CD4-positive, alpha-beta T cell treated with Interleukin-2 at 100 ng/mL for 4 hours (primary cell): ENCODE results near the gene ELOVL5.
"Not testable (repeated sequence)": the region's sequence is repeated elsewhere in the genome, so short reads cannot be mapped to it uniquely, and the experiment has no call there.

Experiments
- DNase-seq: peaks from one replicate; pipeline ENCODE4 v3.0.0-alpha.2; 2020; ENCODE audit warnings: low spot score

The ELOVL5 gene

DNA sequence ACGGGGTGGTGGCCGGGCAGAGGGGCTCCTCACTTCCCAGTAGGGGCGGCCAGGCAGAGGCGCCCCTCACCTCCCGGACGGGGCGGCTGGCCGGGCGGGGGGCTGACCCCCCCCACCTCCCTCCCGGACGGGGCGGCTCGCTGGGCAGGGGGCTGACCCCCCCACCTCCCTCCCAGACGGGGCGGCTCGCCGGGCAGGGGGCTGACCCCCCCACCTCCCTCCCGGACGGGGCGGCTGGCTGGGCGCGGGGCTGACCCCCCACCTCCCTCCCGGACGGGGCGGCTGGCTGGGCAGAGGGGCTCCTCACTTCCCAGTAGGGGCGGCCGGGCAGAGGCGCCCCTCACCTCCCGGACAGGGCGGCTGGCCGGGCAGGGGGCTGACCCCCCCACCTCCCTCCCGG, 43.8 kb downstream of the ELOVL5 start:
- DNase-seq, result not testable (repeated sequence)

DNA sequence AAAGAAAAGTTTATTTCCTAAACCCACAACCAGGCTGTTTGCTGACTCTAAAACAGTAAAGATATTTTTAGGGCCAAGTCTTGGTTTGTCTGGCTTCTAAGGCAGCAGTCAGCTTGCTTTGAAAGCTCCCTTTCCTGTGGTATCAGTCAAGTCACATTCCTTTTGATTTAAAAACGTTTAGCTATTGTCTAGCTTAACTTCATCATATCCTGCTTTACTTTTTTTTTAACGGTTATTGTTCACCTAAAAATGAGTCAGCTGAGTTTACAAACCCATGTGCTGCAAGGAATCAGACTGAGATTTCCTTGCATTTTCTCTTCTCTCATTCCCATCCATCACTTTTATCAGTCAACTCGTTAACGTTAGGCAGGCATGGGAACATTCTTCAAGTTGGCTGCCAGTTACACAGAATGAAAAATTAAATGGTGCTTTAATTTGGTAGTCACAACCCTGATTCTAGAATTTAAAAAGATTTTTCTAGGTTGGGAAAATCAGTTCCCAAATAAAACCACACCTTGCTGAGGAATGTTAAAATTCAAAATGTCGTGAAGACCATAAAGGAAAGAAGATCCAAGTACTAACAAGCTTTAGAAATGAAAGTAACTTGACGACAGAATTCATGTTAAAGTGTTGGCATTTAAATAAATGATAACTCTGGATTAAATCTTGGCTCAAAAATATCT, 45.9 kb downstream of the ELOVL5 start:
- DNase-seq, result peak; percentile 69

DNA sequence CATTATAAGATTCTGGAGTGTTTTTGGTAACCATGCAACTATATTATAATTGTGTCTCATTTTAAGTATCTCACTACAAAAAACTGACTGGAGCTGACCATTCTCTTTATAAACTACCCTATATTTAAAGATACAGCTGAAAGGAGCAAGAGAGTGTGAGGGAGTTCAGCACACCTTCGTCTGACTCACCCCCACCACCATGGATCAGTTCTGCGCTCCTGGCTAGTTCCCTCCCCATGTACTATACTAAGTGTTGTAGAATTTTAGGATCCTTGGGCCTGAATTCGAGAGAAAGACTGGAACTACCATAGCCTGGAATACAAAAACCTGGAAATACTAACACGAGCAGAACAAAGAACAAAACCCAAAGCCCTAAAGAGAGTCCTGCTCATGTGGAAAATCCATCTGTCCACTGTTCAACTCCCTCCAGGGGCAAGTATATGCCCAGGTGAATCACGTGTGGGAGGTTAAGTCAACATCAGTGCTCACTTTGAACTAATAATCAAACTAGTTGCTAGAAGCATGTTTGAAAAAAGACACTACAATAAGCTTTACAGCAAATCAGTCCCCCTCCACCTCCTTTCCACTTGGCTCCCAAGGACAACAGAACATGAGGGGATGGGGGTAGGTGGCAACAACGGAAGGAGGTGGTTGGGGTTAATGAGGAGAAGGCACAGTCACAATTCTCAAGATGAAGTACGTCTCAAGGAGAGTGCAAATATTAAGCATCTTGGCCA, 46.8 kb downstream of the ELOVL5 start:
- DNase-seq, result no peak

DNA sequence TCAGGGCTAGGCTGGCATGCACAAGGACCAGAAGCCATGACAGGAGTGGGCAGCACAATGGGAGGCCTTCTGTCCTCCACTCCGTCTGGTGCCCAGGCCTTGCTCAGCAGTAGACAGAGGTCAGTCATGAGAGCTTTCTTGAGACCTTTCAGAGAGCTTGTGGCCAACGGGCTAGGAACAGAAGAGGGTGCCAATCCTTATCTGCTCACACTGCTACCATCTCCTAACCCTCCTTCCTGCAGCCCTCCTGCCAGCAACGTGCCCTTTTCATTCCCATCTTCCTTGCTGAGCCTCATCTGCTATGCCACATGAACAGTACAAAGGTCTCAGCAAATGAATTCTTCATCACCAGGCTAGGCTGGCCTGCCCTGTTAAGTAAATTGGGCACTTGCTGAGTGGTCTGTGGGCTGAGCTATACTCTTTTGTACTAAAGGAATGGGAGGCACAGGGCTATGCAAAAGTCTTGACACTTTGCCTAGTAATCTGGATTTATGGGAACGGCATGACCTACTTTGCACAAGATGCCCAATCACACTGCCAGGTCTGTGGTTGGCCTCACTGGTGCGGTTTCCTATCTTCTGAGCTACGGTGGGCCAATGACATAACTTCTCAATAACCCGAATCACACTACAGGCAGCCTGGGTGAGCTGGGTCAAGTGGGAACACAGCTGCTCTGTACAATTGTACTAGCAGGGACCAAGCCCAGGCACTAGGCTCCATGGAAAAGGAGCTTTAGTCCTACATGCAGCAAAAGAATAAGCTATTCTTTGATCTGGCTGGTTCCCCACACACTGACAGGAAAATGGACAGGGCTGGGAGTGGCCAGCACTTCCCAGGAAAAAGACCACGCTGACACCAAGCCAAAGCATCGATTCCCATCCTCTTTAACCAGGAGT, 47.8 kb downstream of the ELOVL5 start:
- peak; percentile 43 for DNase-seq

DNA sequence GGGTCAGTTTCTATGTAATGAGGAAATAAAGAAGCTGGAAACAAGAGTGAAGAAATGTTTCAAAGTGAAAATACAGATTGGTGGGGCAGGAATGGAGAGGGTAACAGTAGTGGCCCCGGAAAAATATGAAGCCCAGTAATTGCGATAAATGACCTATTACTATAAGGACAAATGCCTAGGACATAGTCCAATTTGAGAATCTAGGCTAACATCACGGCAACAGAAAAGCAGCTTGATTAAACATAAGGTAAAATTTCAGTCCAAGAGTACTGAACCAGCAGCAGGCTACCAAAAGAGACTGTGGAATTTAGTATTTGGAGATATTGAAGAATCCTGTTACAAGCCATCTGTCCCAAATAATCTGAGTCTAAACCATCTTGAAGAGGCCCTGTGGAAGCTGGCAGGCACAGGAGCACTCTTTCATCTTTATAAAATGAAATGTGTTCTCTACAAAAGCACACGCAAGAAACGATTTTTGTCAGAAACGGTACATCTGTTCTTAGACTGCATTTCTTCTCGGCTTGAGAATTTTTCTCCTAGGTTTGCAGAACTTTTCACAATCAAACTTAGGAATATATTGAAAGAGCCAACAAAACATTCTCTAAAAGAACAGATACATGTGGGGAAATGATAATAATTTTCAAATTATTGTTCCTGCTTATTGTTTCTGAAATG, 49.3 kb downstream of the ELOVL5 start:
- DNase-seq, result no peak

DNA sequence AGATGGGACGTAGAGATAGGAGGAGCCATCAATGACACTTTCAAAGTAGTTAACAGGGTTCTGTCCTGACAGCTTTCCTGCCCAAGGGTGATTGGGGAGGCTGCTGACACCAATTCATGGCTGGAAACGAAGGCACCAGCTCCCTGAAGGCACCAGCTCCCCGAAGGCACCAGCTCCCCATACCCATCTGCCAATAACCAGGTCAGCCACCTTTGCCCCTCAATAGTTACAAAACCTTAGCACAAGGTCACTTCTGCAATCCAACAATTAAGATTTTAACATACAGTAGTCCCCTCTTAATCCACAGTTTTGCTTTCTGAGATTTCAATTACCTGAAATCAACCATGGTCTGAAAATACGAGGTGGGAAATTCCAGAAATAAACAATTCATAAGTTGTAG, 51.7 kb downstream of the ELOVL5 start:
- DNase-seq, result no peak

DNA sequence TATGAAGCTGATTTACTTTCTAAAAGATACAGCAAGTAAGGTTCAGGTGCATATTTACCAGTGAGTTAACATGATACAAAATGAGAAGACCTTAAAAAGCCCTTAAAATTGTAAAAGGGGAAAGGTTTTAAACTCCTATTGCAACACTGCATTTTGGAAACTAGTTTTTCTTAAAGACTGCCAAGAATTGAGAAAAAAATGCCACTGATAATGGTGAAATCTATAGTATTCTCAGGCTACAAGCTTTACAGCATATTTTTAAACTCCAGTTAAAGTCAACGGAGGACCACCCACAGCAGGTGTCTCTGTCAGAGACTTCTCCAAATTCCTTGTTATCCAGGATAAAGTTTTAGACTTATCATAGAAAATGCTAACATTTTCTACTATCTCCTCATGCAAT, 53.6 kb downstream of the ELOVL5 start:
- no peak for DNase-seq

DNA sequence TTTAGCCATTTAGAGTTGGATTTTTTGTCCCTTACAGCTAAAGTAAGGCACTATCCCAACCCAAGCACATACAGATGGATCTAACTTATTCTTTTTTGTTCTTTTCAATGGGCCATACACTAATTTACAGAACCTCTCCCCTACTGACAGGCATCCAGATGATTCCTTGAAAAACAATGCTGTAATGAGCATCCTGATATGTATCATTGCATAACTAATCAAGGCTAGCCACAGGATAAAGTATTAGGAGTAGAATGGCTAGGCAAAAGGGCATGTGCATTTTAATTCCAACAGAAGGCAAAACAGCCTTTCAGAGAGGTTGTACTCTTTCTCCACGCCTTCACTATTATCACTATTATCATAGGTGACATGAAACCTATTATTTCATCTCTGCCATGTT, 54.1 kb downstream of the ELOVL5 start:
- DNase-seq, result no peak

DNA sequence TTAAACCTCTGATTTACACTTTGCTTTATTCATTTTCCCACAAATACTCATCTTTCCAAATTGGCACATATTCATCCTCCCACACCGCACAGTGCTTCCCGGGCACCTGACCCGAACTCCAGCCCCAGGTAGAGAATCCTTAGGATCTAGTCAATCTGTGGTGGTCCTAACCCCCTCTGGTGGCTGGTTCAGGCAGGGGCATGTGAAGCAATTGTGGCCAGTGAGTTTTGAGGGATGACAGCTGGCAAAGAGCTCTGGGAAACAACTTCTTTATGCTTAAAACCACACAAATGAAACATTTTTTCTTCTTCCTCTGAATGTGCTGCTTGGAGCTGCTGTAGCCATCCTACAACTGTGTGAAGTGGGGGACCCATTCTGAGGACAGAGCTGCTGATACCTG, 54.7 kb downstream of the ELOVL5 start:
- no peak for DNase-seq

DNA sequence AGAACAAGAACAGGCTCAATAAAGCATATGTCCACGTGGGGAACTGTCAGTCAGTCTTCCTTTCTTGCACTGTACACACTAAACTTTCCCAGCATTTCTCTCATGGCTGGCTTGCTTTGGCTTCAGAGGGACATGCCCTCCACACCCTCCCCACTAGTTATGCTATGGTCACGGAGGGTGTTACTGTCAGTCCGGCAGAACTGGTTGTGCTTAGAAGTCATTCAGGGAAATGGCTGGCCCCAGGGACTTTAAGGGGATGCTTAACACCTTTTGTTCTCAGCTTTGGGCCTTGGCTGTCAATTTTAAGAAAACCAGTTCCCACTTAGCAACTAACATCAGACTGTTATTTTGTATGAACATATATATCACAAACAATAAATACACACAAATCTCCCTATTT, 55.1 kb downstream of the ELOVL5 start:
- DNase-seq, result no peak

DNA sequence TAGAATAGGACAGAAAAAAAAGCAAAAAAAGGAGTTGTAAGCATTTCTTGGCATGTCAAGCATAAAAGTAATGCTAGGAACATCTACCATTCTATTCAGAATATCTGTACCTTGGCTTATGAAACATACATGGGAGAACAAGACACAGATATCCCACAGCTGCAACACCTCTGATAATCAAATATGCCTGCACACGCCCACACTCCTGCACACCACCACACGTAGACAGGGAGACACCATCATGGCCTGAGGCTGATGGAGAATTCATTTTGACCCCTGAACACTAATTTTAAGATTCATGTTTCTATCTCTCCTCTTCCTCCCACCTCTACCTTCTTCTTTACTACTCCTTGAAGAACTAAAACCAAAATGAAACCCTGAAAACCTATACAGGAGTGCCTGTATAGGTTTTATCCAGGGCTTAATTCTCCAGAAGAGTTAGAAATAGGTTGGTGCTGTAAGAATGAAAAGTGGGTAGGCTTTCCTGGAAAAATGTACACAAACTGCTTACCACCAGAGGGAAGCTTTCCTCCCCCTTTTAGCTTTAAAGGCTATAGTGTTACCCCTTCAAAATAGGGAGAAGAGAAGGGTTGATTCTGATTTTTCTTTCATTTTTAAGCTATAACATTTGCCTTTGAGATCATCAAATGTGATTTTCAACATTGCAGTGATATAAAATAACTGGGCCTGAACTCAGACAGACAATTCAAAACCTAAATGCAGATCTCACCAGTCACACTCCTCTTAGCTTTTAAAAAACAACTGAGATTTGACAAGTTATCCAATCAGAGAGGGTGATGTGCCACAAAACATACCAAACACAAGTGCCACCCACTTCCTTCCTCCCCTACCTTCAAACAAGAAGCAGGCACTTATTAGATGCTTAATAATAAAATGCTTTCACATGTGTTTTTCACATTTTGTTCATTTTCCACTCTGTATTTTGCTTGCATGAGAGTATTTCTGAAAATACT, 57.9 kb downstream of the ELOVL5 start:
- peak; percentile 71 for DNase-seq

DNA sequence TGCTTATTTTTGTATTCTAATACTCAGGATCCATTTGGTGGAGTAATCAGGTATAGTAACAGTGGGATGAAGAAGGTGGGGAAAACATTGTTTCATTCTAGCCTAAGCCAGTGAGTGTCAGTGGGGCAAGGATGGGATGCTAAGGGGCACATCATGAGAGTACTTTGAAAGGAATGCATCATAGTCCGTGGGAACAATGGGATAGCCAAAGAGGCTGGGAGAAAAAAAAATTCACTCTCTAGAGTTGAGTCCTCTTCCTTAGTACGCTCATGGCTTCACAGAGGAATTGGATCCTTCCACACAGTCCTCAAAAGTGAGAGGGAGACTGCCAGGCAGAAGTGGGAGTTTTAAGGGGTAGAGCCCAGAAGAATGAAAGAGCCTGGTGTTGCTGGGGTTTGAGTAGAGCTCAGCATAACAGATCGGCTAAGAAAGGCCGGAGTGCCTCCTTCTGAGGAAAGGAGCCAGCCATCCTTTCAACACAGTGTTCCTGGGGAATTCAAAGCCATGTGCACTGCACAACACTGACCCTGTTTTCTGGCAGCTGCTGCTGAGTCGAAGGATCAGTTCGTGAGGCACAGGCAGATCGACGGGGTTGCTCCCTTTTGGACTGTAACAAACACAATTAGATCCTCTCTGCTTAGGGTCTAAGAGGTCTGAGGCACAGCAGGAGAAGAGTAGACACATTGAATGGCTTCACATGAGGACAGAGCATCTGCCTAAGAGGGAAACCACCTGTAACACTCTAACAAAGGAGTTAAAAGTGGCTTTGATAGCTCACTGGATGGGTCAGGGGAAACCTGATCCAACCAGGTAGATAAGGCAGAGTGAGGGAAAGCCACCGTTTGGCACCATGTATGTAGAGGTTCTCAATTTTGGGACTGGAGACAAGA, 61.2 kb downstream of the ELOVL5 start:
- no peak for DNase-seq

DNA sequence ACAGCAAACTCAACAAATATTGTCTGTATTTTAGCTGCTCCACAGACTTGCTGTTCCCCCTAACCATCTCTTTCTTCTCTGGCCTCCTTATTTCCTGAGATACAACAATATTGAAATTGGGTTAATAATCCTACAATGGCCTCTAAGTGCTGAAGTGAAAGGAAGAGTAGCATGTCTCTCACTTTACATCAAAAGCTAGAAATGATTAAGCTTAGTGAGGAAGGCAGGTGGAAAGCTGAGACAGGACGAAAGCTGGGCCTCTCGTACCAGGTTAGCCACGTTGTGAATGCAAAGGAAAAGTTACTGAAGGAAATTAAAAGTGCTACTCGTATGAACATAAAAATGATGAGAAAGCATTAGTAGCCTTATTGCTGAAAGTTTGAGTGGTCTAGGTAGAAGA, 63.8 kb downstream of the ELOVL5 start:
- DNase-seq, result no peak

DNA sequence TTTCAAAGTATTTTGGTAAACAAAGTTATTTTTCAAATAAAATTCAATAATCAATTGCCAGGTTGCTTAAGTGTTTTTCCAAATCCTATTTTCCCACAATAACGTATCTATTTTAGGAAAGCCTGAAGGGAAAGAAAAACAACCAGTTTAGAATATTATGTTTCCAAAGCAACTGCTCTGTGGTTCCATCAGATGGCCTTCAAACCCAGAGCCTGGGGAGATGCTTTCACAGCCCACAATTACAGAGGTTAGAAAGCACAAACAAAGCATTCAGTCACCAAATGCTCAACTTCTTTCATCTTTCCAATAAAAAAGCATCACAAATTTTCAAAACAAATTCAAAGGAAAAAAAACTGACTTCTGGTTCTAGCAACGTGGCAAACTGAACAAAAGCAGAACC, 66.0 kb downstream of the ELOVL5 start:
- DNase-seq, result no peak

DNA sequence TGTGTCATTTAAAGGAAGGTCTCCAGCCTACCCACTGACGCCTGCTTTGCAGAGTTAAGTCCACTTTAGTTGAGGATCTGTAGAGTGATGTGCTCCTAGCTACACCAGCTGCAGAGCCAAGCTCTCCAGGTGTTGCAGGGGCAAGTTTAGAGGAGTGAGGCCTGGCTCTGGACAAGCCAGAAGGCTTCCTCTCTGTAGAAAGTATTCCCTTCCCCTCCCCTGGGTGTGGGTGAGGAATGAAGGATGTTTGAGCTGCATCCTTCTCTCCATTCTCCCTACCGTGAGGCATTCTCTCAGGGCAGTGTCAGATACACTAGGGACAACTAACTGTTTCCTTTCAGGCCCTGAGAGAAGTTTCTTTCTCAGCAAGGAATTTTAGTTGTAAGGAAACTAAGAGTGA, 66.5 kb downstream of the ELOVL5 start:
- no peak for DNase-seq

DNA sequence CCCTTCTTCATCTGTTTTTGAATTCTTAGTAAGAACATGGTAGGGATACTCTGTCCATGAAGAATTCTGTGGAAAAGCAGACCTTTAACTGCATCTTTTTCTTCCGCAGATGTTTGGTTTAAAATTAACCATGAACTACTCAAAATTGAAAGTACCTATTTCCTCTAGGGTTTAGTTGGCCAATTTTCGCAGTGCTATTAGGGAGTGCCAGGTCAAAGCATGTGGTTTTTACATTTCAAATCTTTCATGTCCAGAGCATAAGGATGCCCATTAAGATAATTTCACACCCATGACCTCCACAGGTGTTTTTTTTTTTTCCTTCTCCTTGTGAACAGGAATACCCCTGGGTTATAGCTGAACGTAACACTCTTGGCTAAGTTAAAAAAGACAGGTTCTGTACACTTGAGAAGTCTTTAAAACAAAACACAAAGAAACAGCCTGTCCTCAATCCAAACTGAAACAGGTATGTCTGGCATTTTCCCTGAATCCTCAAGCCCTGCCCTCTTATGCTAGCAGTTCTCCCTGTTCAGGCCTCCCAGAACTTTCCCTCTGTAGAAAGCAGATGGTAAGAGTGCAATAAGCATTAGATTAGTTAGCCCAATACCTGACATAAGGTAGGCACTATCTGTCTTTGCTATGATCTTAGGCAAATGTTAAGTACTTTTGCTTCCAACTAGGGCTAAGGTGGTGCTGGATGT, 67.1 kb downstream of the ELOVL5 start:
- DNase-seq, result no peak

DNA sequence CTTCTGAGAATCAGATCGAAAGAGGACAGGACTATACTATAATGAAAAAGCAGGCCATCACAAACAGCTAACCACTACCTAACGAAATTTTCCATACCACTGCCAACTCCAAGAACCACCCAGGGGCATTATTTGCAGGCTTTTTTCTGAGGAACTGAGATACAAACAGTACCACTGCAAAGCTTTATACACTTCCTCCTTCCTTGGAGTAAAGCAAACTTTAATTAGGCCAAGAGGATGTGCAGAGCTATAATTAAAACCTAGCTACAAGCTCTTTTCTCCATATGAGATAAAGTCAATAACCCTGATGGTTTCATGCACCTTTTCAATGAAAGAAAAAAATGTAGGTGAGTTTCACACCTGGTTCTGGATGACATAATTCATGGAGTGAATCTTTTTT, 68.5 kb downstream of the ELOVL5 start:
- no peak for DNase-seq

DNA sequence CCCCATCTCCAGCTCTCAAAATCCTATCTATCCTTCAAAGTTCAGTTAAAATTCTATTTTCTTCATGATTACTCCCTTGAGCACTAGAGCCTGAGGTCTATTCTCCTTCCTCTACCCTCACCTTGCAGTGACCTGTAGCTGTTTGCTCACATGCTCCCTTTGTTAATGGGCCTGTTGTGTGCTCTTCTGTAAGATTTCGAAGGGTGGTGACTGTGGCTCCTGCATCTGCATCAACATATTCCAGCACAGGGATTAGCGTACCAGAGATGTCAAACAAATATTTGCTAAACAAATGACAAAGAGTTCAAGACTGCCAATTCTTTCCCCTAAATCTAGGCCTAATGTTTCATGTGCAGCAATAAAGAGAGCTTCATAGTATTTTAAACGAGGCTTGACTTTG, 69.5 kb downstream of the ELOVL5 start:
- no peak for DNase-seq

DNA sequence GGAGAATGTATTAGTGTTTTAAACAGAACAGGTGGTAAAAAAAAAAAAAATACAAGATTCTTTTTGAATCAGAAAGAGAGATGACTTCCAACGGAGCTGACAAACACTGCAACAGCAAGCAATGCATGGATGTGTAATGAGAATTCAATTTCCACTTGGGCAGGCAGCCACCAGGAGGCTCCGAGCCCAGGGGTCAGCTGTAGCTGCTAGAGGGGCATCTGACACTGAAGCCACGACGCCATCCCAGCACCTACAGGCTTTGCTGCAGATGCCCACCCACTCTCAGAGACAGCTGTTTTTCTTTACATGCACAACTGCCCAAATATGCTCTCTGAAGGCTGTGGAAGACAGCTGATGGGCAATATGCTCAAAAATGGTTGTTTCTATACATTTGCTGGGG, 75.4 kb downstream of the ELOVL5 start:
- no peak for DNase-seq
